Left lung (tissue), 10 donors: ENCODE measurements around the gene EXOG. TPM values are rescaled to one million over a fixed set of nuclear protein-coding genes. Genes with fewer than 3 reads are reported as not detected.

Experiments used
- ATAC-seq: fragments of 200-7000 bp; cut with Tn5 transposase; one replicate; pipeline ENCODE4 v1.9.1; 2020; ENCODE audit warnings: moderate library complexity
- DNase-seq, 4 donors: peaks; one replicate each; pipeline ENCODE4 v3.0.0-alpha.2; 2013 to 2020
- H3K27ac ChIP-seq, 2 donors: fragments of 200-600 bp; sonication (generic) in 1 of 2; one replicate each; pipeline versions ENCODE4 v1.5.0 to v1.8.0; 2020 to 2021
- H3K27me3 ChIP-seq, 2 donors: fragments of 200-600 bp; sonication (generic) in 1 of 2; one replicate each; pipeline versions ENCODE4 v1.5.0 to v1.8.0; 2020 to 2021
- H3K36me3 ChIP-seq, 2 donors: fragments of 200-600 bp; sonication (generic) in 1 of 2; one replicate each; pipeline versions ENCODE4 v1.5.0 to v1.8.0; 2020 to 2021
- H3K4me1 ChIP-seq, 2 donors: fragments of 200-600 bp; one replicate each; pipeline ENCODE4 v1.8.0; 2021
- H3K4me3 ChIP-seq, 2 donors: fragments of 200-600 bp; sonication (generic) in 1 of 2; one replicate each; pipeline versions ENCODE4 v1.5.0 to v1.8.0; 2020 to 2021; ENCODE audit warnings: mild to moderate bottlenecking in 1 of 2
- H3K9me3 ChIP-seq, 2 donors: fragments of 200-600 bp; sonication (generic) in 1 of 2; one replicate each; pipeline versions ENCODE4 v1.5.0 to v1.8.0; 2020 to 2021
- CTCF ChIP-seq, 2 donors: fragments of 200-600 bp; sonication (generic) in 1 of 2; IDR thresholded peaks; one replicate each; pipeline versions ENCODE4 v1.5.0 to v1.8.0; 2021; ENCODE audit warnings: antibody characterized with exemption in 2 of 2
- intact Hi-C, 2 donors: fragments of 100-400 bp; cut with DNase I; formaldehyde crosslinking; loops; one replicate each; pipeline versions ENCODE4 v1.11.2 to v1.14.2; 2022
- polyA plus RNA-seq, 6 donors: library from polyadenylated mRNA; unstranded; fragments of 120-200 nt; gene quantifications; one replicate each; pipeline ENCODE4 v1.2.1, GENCODE V29; 2013; ENCODE audit not compliant: insufficient read length in 6 of 6
- total RNA-seq, 2 donors: library from RNA; stranded (reverse); fragmentation: NEBNext Ultra II Directional; extraction: Animal tissue kit (Norgen Biotek cat#: 25700); gene quantifications; one replicate each; pipeline ENCODE4 v1.2.1, GENCODE V29; 2021
- donor health status: DM: no; HTN: yes; CAD: no.
- donor health status: DM: no; HTN: no; CAD: no.

The EXOG gene
- total and polyA plus RNA-seq, 8 donors = 12.8 to 25.6 (median 18.9) TPM

- Histone ChIP-seq H3K4me3 (no peak overlapping the region), H3K9me3 (no peaks in the 10 kb centered on the region), H3K36me3 (peaks cover 5 to 52% of the 10 kb centered on the region in 2 donors), H3K4me1 (no peaks in the 10 kb centered on the region), H3K27me3 (no peaks in the 10 kb centered on the region), H3K27ac (no peak overlapping the region)
- intact Hi-C loops = loop anchor here in 1 of 2 donors (5.0 kb wide), 1 partner anchor 125 kb away; the partner anchor contains the start of gene SCN5A
- TF ChIP-seq CTCF (IDR thresholded peaks at IDR 0.05) = no peak
- no peak for ATAC-seq
- DNase-seq = no peak
Observed at GRCh38 chr3:38522002-38522401, 25.9 kb downstream of the EXOG start.

- Histone ChIP-seq H3K27me3 (no peaks in the 10 kb centered on the region), H3K9me3 (no peaks in the 10 kb centered on the region), H3K4me1 (no peaks in the 10 kb centered on the region), H3K27ac (no peak overlapping the region), H3K4me3 (no peak overlapping the region), H3K36me3 (peaks cover 5 to 65% of the 10 kb centered on the region in 2 donors)
- DNase-seq (no peak), ATAC-seq (no peak)
- intact Hi-C loops = loop anchor here in 1 of 2 donors (5.0 kb wide), 1 partner anchor 123 kb away; the partner anchor contains the start of gene SCN5A
- no peak for TF ChIP-seq CTCF (IDR thresholded peaks at IDR 0.05)
Observed at GRCh38 chr3:38524141-38524739, 28.1 kb downstream of the EXOG start.

- no peak for ATAC-seq
- Histone ChIP-seq H3K4me1 (no peaks in the 10 kb centered on the region), H3K36me3 (peaks cover 5 to 63% of the 10 kb centered on the region in 2 donors), H3K9me3 (no peaks in the 10 kb centered on the region), H3K4me3 (no peak overlapping the region), H3K27ac (no peak overlapping the region), H3K27me3 (no peaks in the 10 kb centered on the region)
- no peak for TF ChIP-seq CTCF (IDR thresholded peaks at IDR 0.05)
- no peak for DNase-seq
- intact Hi-C loops = no loop called here
Observed at GRCh38 chr3:38526792-38527191, 30.7 kb downstream of the EXOG start.

- Histone ChIP-seq H3K9me3 (no peaks in the 10 kb centered on the region), H3K27me3 (no peaks in the 10 kb centered on the region), H3K27ac (no peak overlapping the region), H3K4me3 (no peak overlapping the region), H3K4me1 (no peaks in the 10 kb centered on the region), H3K36me3 (peaks cover 5 to 47% of the 10 kb centered on the region in 2 donors)
- intact Hi-C loops = no loop called here
- ATAC-seq = no peak
- DNase-seq = no peak
- no peak for TF ChIP-seq CTCF (IDR thresholded peaks at IDR 0.05)
Observed at GRCh38 chr3:38528457-38528856, 32.3 kb downstream of the EXOG start.

- Histone ChIP-seq H3K27ac (no peak overlapping the region), H3K36me3 (peaks cover 0 to 12% of the 10 kb centered on the region in 2 donors), H3K9me3 (no peaks in the 10 kb centered on the region), H3K27me3 (no peaks in the 10 kb centered on the region), H3K4me3 (no peak overlapping the region), H3K4me1 (no peaks in the 10 kb centered on the region)
- TF ChIP-seq CTCF (IDR thresholded peaks at IDR 0.05) = no peak
- no peak for DNase-seq
- intact Hi-C loops = no loop called here
- no peak for ATAC-seq
Observed at GRCh38 chr3:38532529-38532928, 36.4 kb downstream of the EXOG start.
